ENCODE measurements around the gene PRMT1. TPM values are rescaled to one million over a fixed set of nuclear protein-coding genes. Genes with fewer than 3 reads are reported as not detected.

PRMT1 gene
- total and polyA plus RNA-seq, 2 of the 13 experiments (the other 11 are each of a cell fraction or from before 2014, with no cell fraction given): 324 to 374 TPM

DNA sequence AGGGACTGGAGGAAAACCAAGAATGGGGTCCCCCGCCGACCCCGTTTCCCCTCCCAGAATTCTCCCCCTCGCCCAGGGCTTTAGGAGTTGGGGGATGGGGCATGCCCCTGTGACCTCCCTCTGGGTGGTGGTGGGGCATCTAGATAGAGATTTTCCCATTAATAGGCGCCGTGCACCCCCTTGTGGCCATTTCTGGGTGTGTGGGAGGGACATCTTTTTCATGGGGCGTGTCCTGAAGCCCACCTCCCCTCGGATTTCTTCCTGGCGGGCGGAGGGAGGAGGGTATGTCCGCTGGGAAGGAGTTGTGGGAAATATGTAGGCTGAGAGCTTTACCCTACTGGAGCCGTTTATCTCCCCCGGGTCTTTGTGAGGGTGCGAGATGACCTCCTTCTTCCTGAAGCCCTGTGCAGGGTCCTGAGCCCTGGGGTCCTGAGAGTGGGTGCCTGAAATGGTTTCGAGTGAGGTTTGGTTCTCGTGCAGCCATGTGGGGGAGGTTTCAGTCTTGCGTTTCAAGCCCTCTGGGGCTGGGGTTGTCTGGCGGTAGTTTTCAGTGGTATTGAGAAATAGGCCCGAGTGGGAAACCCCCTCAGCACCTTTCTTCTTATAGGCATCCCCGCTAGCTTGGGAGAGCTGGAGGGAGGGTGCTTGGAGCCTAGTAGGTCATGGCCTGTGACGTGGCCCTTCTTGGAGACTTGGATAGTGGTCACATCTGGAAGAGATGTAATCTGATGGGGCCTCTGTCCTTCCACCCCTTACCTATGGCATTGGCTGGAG is 1.0 kb downstream of the PRMT1 start (continued):
- TF ChIP-seq STAG1 (CRISPR knock-in tag; IDR thresholded peaks at IDR 0.05) (peak; percentile 52), SMAD9 (CRISPR knock-in tag; IDR thresholded peaks at IDR 0.05) (no peak), ZNF138 (CRISPR knock-in tag; IDR thresholded peaks at IDR 0.05; ENCODE audit: low read depth) (no peak), PLRG1 (conservative IDR thresholded peaks at IDR 0.05) (no peak), ZNF747 (CRISPR knock-in tag; IDR thresholded peaks at IDR 0.05; ENCODE audit: borderline replicate concordance) (no peak), PHB2 (IDR thresholded peaks at IDR 0.05; ENCODE audit: partially characterized antibody) (no peak), REL (CRISPR knock-in tag; conservative IDR thresholded peaks at IDR 0.05) (no peak), RBM39 (IDR thresholded peaks at IDR 0.05; ENCODE audit: low read depth, low read length, poor library complexity, severe bottlenecking) (no peak), RAD51 (IDR thresholded peaks at IDR 0.05; ENCODE audit: borderline replicate concordance) (no peak), ZFY (CRISPR knock-in tag; IDR thresholded peaks at IDR 0.05) (0 out of 2 replicates have a peak, but pooled peaks have one; percentile 15), ZBTB7B (CRISPR knock-in tag; IDR thresholded peaks at IDR 0.05) (no peak), ZNF33B (CRISPR knock-in tag; IDR thresholded peaks at IDR 0.05) (no peak), ZFP41 (CRISPR knock-in tag; IDR thresholded peaks at IDR 0.05; ENCODE audit: borderline replicate concordance) (no peak), SP4 (CRISPR knock-in tag; IDR thresholded peaks at IDR 0.05) (no peak), NAIF1 (CRISPR knock-in tag; IDR thresholded peaks at IDR 0.05; ENCODE audit: borderline replicate concordance) (no peak), MTF1 (CRISPR knock-in tag; IDR thresholded peaks at IDR 0.05) (no peak), ZNF263 (CRISPR knock-in tag; IDR thresholded peaks at IDR 0.05) (no peak), ZSCAN22 (CRISPR knock-in tag; IDR thresholded peaks at IDR 0.05) (no peak), HHEX (CRISPR knock-in tag; IDR thresholded peaks at IDR 0.05) (no peak)
- TF ChIP-seq, protein P1, sequence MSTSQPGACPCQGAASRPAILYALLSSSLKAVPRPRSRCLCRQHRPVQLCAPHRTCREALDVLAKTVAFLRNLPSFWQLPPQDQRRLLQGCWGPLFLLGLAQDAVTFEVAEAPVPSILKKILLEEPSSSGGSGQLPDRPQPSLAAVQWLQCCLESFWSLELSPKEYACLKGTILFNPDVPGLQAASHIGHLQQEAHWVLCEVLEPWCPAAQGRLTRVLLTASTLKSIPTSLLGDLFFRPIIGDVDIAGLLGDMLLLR (CRISPR knock-in tag; IDR thresholded peaks at IDR 0.05): no peak
- TF ChIP-seq, protein P2, sequence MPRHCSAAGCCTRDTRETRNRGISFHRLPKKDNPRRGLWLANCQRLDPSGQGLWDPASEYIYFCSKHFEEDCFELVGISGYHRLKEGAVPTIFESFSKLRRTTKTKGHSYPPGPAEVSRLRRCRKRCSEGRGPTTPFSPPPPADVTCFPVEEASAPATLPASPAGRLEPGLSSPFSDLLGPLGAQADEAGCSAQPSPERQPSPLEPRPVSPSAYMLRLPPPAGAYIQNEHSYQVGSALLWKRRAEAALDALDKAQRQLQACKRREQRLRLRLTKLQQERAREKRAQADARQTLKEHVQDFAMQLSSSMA (CRISPR knock-in tag; IDR thresholded peaks at IDR 0.05): no peak
- TF ChIP-seq, protein P3, sequence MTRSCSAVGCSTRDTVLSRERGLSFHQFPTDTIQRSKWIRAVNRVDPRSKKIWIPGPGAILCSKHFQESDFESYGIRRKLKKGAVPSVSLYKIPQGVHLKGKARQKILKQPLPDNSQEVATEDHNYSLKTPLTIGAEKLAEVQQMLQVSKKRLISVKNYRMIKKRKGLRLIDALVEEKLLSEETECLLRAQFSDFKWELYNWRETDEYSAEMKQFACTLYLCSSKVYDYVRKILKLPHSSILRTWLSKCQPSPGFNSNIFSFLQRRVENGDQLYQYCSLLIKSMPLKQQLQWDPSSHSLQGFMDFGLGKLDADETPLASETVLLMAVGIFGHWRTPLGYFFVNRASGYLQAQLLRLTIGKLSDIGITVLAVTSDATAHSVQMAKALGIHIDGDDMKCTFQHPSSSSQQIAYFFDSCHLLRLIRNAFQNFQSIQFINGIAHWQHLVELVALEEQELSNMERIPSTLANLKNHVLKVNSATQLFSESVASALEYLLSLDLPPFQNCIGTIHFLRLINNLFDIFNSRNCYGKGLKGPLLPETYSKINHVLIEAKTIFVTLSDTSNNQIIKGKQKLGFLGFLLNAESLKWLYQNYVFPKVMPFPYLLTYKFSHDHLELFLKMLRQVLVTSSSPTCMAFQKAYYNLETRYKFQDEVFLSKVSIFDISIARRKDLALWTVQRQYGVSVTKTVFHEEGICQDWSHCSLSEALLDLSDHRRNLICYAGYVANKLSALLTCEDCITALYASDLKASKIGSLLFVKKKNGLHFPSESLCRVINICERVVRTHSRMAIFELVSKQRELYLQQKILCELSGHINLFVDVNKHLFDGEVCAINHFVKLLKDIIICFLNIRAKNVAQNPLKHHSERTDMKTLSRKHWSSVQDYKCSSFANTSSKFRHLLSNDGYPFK (CRISPR knock-in tag; IDR thresholded peaks at IDR 0.05; ENCODE audit: borderline replicate concordance): no peak
- TF ChIP-seq, protein P4, sequence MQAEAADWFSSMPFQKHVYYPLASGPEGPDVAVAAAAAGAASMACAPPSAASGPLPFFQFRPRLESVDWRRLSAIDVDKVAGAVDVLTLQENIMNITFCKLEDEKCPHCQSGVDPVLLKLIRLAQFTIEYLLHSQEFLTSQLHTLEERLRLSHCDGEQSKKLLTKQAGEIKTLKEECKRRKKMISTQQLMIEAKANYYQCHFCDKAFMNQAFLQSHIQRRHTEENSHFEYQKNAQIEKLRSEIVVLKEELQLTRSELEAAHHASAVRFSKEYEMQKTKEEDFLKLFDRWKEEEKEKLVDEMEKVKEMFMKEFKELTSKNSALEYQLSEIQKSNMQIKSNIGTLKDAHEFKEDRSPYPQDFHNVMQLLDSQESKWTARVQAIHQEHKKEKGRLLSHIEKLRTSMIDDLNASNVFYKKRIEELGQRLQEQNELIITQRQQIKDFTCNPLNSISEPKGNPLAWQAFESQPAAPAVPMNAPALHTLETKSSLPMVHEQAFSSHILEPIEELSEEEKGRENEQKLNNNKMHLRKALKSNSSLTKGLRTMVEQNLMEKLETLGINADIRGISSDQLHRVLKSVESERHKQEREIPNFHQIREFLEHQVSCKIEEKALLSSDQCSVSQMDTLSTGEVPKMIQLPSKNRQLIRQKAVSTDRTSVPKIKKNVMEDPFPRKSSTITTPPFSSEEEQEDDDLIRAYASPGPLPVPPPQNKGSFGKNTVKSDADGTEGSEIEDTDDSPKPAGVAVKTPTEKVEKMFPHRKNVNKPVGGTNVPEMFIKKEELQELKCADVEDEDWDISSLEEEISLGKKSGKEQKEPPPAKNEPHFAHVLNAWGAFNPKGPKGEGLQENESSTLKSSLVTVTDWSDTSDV (CRISPR knock-in tag; IDR thresholded peaks at IDR 0.05): no peak
- TF ChIP-seq, protein P5, sequence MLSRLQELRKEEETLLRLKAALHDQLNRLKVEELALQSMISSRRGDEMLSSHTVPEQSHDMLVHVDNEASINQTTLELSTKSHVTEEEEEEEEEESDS (CRISPR knock-in tag; IDR thresholded peaks at IDR 0.05; ENCODE audit: borderline replicate concordance): no peak

Measured in HepG2 (cell line).